NCI-H82 treated with DMSO at 0.1 percent for 48 hours (cell line): Measurements from ENCODE around the gene HABP4.

Experiments
- DNase-seq: peaks from one replicate; lab custom pipeline; 2025; ENCODE audit not compliant: unreplicated experiment; lab: John Stamatoyannopoulos, UW

HABP4 gene

DNA sequence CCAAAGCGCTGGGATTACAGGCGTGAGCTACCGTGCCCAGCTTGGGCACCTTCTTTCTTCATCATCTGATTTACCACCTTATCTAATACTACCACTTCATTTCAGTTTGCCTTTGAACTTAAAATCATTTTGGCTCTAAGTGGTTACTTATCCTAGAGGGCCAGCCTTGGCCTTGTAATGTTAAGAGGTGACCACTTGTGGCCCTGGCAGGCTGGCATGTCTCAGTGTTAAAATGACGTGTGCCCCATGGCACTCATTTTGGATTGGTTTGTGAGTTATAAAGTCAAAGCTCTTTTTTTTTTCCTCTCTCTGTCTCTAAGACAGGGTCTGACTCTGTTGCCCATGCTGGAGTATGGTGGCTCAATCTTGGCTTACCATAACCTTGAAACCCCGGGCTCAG, 17.8 kb downstream of the HABP4 start:
- no peak for DNase-seq

DNA sequence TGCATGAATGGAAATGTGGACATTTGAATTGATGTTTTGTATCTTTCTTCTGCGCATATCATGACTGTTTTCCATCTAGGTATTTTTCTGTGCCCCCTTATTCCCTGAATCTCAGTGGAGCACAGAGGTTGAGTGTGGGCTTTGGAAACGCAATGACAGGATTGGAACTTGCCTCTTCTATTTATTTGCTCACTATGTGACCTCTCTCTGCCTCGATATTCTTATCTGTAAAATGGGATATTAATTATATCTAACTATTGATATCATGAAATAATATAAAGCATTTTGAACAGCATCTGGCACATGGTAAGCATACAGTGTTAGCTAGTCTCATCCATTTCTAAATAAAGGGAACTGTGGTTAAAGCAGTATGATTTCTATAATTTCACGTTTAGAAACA, 26.0 kb downstream of the HABP4 start:
- no peak for DNase-seq

DNA sequence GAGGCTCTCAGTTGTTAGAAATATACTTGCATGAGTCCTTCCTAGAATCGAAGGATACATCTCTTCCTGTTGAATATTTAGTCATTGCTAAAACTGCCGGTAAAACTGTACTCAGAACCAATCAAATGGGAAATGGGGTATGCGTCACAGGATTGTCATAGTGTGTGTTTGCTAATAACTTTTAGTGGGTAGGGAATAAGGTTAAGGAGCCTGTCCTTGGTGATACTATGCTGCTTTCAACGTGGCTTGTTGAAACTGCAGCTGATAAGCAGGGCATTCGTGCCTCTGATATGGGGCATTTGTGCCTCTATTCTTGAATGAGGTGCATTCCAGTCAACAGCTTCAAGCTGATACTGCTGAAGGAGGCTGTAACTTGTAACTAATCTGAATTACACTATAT, 26.6 kb downstream of the HABP4 start:
- DNase-seq = no peak

DNA sequence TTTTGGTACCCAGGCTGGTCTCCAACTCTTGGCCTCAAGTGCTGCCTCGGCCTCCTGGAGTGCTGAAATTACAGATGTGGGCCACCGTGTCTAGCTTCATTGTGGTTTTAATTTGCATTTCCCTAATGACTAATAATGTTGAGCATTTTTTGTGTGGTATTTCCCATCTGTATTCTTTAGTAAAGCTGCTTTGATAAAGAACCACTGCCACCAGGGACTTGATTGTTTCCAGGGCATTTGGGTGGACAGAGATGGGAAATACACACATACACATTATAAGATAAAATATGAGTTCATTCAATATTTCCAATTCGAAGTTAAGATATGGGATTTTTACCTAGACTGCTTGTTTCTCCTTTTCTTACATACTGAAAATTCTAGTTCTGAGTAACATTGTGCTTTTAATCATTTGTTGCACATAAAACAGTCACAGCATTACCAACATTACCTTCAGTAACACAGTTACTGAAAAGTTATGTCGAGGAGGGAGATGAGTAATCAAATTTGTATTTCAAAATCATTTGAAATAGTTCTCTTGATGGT, 28.9 kb downstream of the HABP4 start:
- no peak for DNase-seq

DNA sequence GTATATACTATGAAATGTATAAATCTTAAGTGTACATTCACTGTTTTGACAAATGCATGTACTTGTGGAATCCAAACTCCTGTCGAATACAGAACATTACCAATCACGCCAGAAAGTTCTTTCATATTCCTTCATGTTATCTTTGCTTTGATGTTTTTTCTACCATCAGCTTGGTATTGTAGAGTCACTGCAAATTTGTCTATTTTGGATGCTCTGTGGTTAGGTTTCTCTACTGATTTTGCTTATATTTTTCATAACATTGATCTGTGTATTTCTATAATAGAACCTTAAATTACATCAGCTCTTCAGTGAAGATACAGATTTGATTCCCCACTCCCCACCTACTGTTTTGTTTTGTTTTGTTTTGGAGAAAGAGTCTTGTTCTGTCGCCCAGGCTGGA, 30.8 kb downstream of the HABP4 start:
- DNase-seq = no peak

DNA sequence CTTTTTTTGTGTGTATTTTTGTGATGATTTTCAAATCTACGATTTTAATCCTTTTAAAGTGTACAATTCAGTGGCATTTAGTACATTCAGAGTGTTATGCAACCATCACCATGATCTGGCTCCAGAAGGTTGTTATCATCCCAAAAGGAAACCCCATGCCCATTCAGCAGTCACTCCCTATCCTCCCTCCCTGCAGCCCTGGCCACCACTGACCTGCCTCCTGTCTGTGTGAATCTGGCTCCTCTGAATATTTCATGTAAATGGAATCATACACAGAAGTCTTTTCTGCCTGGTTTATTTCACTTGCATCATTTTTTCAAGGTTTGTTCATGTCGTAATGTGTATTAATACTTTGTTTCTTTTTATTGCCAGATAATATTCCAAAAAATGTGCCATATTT, 32.5 kb downstream of the HABP4 start:
- no peak for DNase-seq

DNA sequence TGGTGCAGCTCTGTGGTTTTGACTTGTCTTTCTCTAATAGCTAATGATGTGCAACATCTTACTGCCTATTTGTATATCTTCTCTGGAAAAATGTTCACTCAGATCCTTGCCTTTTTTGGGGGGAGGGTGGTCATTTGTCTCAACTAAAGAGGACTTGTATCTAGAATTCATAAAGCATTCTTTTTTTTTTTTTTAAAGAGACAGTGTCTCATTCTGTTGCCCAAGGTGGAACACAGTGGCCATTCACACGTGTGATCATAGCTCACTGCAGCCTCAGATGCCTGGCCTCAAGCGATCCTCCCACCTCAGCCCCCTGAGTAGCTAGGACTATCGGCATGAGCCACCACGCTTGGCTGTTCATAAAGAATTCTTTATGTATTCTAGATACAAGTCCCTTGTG, 33.2 kb downstream of the HABP4 start:
- DNase-seq = no peak

DNA sequence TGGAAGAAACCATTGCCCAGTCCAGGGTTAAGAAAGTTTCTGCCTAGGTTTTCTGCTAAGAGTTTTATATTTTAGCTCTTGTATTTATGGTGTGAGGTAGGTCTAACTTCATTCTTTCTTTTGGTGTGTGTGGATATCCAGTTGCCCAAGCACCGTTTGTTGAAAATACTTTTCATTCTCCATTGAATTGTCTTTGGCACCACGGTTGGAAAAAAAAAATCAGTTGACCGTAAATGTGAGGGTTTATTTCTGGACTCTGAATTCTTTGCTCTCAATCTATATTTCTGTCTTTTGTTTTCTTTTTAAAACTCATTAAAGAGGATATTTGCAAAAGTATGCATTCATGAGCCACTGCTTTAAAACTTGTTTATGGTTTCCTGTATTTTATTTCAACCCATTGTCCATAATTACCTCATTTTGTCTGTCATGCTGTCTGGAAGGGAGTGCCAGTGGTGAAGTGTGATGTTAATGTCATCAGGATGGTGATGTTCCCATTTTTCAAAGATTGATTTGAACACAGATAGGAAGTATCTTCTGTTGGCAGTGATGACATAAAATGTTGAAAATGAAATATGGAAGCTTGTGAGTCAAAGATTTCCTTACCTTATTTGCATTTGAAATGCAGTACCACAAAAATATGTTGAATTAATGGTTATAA, 33.9 kb downstream of the HABP4 start:
- no peak for DNase-seq

DNA sequence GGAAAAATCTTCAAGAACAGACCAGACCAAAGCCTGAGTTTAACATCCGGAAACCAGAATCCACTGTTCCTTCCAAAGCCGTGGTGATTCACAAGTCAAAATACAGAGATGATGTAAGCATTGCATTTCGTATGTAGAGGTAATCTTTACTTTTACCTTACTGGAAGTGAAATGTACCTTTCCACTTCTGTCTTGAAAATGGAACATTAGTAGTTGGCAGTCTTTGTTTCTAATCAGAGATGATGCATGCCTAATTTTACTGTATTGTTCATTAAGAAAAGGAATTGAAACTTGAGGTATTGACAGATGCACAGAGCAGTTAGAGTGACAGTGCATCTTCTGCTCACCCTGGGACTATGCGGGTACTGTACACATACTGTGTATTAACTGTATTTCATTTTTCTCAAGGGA, 34.6 kb downstream of the HABP4 start:
- DNase-seq = no peak

DNA sequence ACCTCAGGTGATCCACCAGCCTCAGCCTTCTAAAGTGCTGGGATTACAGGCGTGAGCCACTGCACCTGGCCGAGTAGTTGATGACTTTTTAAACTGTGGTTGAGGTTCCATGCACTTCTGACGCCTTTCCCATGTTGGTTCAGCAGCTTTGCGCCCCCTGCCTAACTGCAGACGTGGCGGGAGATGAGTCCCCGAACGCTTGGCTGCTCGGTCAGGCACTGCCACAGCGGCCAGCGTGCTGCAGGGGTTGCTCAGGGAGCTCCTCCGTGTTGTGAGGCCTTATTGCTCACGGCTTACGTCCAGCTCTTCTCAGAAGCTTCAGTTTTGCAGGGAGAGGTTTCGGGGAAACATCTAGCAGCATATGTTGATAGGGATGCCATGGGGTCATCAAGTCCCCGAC, 35.3 kb downstream of the HABP4 start:
- no peak for DNase-seq

DNA sequence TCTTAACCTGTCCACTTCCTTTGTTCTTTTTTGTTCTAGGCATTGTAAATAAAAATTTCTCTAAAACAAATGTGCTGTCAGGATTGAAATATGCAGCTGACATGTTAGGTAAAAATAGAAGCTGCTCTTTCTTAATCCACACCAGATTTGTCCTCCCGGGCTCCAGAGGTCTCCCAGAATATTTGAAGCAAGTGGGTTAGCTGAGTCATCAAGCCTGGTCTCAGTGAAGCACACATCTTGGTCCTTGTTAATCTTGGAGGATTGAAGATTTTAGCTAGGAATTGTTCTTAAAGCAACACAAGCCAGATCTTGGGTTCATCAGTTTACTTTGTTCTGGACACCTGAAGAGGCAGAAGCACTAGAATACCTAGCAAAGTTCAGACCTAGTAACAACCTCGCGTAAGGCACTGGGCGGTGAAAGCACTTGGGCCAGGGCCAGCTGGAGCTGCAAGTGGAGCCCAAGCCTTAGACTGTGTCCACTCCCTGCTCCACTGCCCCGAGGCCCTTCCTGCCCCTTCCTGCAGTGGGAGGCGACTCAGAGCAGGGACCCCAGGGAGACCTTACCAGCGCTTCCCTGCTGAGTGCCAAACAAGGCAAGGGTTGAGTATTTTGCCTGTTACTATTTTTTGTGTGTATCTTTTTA, 36.5 kb downstream of the HABP4 start:
- DNase-seq = no peak

DNA sequence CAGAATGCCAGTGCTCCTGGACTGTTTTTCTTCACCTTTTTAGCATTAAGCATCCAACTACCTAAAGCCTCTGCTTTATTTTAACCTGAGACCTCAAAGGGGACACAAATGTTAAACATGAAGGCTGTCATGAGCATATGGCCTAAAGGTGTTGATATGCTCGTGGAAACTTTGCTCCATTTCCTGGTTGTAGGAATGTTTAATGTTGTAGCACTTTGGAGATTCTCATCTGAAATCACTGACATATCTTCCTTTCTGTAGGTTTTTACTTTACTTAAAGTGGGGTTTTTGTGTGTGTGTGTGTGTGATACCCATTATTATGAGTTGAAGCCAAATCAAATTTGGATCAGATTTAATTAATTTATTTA, 37.0 kb downstream of the HABP4 start:
- DNase-seq = no peak

DNA sequence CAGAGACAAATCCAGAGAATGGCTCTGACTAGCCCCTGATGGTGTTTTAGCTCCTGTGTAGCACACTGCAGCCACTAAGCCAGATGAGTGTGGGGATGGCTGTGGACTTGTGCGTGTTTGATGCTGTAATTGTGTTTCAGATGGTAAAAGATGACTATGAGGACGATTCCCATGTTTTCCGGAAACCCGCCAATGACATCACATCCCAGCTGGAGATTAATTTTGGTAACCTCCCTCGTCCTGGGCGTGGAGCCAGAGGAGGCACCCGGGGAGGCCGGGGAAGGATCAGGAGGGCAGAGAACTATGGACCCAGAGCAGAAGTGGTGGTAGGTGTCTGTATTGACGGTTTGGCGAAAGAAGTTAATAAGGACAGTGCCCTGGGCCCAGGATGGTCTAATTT, 38.0 kb downstream of the HABP4 start:
- DNase-seq = no peak

DNA sequence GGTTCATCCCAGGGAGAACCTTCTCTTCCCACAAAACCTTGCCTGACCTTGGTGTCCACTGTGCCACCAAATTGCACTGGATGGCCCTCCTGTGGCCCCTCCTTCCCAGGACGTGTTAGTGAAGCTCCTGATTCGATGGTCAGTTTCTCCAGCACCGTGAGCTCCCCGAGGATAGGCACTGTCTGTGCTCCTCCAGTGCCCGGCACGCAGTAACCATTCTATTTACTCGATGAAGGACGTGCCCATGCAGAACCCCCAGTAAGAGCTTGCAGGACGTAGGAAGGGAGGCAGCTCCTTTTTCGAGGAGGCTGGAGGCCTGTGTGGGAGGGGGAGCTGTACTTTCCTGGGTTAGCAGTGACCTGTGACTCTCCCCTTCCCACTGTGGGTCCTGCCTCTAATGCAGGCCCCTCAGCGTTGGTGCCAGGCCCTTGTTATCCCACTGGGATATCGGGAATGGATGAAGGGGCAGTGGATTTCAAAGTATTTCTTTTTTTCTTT, 39.6 kb downstream of the HABP4 start:
- DNase-seq = no peak

DNA sequence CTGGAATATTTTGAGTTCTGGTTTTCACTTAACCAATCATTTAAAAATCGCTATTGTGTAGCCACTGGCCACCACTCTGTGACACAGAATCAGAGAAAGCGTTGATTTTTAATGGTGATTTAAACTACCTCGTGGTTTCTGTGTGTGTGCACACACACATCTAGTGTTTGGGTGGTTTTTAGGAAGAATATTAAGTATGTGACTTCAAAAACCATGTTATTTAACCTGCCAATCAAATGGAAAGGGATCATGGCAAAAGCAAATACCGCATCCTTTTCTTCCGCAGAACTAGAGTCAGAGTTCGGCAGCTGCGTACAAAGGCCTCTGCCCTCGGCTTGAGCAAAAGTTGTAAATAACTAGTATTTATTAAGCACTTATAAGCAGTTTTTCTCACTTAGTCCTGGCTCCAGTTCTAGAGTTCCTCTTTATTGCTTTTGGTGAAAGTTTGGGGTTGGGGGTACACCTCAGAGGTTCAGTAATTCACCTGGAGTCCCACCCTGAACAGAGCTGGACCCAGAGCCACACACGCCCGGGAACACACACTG, 40.6 kb downstream of the HABP4 start:
- DNase-seq = no peak

DNA sequence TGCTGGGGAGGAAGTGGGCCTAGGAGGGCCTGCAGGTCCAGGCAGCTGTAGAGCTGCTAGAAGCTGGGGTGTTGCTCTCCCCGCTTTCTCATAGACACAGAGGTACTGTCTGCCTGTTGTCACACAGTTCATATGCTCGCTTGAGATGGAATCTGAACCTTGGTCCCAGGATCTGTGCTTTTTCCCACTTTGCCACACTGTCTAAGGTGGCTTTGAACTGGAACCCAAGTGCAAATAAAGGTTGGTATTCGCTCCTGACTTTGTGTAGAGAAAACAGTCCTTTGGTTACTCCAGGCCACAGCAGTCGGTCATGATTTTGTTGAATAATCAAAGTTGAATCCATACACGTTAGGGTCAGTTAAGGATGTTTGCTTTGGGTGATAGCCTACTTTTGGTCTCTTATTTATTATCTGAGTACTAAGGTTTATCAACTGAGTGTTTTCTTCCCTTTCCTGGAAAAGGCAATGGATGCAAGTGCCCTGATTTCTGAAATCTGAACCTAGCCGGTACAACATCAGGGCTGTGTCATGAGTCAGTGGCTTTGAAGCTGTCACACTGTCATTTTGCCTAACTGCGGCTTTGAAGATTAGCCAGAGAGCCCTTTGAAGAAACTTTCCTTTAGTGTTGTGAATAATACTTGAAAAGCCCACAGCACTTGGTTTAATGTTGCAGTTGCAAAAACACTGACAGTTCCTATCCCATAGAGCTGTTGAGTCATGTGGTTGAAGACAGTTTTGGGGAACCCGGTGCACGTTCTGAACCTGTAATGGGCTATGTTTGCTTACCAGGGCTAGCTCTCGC, 41.3 kb downstream of the HABP4 start:
- no peak for DNase-seq

DNA sequence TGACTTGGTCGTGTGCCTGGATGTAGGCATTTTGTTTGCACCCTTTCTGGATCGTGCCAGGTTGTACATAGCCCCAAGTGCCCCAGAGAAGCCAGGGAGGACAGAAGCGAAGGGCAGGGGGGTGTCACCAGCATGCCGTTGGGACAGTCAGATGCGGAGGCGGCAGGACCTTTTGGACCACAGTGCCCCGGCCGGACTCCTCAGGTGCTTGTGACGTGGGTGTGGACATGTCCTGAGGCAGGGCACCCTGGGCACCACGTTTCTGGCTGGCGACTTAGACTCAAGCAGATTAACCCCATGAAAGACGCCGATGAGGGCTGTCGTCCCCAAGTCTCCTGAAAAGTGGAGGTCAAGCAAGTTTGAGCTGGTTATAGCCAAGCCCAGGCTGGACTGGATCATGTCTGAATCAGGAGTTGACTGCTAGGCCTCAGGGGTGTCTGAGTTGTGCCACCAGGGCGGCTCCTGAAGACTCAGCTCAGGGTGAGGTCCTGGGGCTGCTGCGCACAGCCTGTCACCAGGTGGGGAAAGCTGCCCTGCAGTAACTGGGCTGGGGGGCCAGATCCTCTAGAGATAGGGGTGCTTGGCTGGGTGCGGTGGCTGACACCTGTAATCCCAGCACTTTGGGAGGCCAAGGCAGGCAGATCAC, 42.0 kb downstream of the HABP4 start:
- DNase-seq = no peak

DNA sequence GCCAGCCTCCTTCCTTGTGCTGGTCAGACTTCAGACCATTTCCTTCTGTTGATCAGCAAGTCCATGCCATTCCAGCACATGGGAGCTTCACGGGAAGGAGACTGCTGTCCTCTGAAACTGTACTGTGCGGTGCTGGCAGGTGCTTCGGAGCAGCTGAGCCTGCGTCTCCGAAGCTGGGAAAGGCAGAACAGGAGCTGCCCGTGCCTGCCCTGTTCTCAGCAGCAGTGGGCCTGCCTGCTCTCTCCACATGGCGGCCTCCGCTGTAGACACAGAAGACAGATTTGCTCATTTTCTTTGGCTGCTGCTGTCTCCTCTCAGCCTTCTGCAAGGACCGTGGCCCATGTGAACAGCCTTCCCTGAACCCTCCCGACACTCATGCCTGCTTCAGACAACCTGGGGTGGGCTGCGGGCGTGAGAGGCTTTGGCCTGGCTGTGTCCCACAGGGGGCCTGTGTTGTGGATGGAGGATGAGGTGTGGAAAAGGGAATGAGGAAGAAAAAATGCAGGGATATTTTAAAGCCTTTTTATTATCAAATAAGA, 43.1 kb downstream of the HABP4 start:
- DNase-seq = no peak

DNA sequence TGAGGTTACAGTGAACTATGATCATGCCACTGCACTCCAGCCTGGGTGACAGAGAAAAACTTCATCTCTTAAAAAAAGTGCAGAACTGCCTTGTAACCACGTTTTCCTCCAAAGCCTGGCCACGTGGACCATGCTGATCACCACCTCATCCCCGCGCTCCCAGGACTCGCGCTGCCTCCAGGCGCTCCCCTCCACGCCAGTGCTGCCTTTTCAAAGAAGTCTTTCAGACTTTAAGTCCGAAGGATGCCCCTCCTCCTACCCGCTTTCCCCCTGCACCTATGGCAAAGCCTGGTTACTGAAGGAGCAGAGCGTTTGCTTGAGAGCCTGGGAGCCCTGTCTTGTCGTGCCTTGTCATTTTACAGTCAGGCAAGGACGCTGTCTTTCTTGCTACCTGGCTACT, 43.8 kb downstream of the HABP4 start:
- DNase-seq = no peak

DNA sequence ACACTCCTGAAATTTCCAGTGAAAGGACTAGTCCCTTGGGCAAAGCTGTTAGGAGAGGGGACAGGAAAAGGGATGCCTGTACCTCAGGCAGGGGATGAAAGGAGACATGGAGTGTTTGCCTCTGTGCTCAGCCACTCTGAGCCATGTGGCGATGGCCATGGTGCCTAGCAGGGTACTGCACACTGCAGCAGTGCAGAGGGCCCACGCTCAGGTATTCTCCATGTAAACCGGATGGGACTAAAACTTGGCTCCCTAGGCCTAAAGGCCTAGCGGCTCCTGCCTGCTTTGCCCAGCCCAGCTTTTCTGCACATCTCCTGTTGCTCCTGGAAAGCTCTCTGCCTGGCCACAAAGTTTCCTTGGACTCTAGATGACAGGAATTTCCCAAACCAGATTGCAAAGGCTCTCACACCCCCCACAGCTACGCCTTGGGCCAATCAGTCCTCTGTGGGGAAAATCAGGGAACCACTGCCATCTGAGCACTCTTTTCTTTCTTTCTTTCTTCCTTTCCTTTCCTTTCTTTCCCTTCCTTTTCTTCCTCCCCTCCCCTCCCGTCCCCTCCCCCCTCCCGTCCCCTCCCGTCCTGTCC, 44.3 kb downstream of the HABP4 start:
- no peak for DNase-seq

DNA sequence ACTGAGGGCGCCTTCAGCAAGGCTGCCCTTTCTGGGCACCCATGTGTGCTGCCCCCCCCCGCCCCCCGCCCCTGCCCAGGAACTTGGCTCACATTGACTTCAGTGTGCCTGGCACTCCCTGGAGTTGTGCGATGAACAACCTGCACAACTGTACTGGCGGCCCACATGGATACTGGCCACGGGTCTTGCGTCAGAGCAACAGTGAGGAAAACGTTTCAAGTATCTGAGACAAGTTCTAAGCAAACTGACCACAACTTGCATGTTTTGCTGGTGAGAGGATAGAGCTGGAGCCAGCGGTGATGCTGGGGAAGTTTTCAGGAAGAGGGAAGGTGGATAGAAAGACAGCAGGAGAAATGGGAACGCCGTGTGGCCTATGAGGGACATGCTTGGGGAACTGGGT, 45.4 kb downstream of the HABP4 start:
- no peak for DNase-seq
